ENCODE data around the gene CHGA.

The CHGA gene

DNA sequence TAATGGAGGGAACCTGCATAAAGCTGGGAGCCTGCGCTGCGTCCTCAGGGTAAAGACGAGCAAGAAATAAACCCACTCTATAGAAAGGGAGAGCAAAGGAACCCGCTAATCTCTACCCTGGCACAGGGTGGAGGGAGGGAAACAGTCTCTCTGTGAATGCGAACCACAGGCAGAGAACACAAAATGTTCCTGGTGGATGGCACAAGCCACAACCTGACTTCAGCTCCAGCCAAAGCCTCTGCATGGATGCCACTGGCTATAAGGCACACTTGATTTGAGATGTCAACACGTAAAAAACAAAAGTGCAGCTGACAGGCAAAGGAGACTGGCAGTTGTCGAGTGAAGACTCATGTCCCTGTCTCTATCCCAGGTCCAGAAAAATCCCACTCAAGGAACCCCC lies 32.4 kb downstream of the CHGA start:
- TF ChIP-seq, protein P1, sequence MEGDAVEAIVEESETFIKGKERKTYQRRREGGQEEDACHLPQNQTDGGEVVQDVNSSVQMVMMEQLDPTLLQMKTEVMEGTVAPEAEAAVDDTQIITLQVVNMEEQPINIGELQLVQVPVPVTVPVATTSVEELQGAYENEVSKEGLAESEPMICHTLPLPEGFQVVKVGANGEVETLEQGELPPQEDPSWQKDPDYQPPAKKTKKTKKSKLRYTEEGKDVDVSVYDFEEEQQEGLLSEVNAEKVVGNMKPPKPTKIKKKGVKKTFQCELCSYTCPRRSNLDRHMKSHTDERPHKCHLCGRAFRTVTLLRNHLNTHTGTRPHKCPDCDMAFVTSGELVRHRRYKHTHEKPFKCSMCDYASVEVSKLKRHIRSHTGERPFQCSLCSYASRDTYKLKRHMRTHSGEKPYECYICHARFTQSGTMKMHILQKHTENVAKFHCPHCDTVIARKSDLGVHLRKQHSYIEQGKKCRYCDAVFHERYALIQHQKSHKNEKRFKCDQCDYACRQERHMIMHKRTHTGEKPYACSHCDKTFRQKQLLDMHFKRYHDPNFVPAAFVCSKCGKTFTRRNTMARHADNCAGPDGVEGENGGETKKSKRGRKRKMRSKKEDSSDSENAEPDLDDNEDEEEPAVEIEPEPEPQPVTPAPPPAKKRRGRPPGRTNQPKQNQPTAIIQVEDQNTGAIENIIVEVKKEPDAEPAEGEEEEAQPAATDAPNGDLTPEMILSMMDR (IDR thresholded peaks at IDR 0.05), result no peak

DNA sequence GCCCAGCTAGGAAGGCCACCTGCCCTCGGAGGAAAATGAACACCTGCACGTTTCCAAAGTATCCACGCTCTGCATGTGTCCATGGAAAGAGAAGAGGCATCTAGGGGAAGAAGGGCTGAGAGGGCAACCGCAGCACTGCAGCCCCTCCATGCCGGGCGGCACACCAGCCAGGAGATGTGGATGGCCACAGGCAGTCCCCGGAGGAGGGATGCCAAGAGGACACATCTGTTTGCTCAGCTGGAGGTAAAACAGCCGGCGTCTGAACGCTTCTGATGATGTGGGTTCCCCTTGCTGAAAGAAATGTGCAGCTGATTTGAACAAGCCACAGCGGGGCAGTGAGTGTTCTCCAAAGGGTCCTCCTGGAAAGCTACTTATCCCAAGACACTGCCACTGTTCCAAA lies 34.0 kb downstream of the CHGA start:
- TF ChIP-seq, protein P1 (IDR thresholded peaks at IDR 0.05), result no peak

DNA sequence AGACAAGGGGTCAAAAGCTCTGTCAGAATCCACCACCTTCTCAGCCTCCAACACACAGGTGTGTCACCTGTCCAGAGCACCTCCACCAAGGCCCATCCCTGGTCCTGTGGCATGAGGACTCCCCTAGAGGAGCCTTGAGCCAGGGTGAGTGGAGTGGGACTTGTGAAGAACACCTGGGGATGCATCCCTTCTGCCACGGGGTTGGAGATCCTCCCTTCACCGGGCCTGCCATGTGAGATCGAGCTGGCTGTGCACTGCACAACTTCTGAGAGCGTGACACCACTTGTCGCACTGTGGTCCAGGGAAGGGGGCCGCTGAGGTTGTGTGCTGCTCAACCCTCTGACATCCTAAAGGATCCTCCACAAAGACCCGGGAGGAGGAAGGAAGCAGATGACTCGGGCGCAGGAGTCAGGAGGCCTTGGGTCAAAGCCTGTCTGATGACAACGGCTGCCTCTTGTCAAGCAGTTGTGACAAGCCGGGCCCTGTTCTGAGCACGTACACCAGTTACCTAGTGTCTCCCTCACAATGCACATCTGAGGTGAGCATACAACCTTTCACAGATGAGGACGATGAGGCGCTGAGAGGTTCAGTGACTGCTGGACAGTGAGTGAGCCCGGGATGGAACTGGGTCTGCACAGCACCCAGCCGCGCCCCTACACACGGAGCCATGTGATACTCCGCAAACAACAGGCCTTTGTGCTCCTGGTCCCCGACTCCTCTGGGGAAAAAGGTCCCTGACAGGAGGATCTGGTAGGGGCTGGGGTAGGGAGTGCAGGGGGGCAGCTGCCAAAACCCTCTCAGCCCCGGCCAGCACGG lies 35.6 kb downstream of the CHGA start:
- TF ChIP-seq, protein P1 (IDR thresholded peaks at IDR 0.05), result no peak

DNA sequence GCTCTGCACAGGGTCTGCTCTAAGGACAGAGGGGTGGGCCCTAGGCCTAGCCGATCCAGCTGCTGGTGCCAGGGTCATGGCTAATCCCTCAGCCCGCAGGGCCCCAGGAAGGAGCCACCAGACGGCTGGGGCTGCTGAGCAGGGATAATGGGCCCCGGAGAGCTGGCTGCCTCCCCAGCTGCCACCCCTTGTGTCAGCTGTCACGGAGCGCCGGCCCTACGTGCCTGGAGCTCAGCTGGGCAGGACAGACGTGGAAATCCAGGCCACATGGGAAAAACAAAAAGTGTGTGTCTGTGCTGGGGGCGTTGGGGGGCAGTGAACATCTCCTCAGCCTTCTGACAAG lies 36.2 kb downstream of the CHGA start:
- TF ChIP-seq, protein P1 (IDR thresholded peaks at IDR 0.05), result no peak

DNA sequence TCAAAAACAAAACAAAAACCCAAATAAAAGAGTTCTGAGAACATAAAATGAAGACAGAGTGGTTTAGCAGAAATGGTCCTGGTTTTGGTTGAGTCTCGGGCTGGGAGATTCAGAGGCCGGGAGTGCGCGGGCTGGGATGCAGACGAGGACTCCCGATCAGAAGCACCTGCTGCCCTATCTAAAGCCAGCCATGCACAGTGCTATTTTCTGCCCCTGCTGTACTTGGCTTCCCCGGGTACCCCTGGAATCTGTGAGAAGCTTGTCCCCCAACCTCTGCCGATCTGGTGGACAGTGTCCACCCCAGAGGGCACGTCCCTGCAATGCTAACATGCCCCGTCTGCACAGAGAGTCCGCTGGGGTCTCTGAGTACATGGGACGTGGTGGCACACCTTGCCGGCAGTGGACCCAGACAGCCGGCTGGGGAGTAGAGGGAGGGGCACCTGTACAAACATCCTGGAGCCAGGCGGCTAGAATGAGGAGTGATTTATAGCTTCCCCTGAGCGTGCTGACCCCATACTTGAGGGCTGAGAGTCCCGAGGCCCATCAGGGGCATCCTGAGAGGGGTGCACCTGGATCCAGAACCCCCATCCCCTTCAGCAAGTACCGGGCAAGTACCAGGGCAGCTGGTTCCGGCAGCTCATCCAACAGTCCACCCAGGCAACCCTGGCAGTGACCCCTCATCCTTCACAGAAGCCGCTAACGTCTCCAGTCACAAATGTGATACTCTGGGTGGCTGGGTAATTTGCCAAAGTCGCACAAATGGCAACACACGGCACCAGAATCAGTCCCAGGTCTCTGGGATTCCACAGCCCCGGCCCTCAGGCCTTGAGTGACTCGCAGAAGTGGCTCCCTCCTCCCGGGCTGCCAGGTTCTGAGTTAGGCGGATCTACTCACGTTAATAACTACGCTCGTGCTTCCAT lies 37.1 kb downstream of the CHGA start:
- TF ChIP-seq, protein P1 (IDR thresholded peaks at IDR 0.05), result no peak

DNA sequence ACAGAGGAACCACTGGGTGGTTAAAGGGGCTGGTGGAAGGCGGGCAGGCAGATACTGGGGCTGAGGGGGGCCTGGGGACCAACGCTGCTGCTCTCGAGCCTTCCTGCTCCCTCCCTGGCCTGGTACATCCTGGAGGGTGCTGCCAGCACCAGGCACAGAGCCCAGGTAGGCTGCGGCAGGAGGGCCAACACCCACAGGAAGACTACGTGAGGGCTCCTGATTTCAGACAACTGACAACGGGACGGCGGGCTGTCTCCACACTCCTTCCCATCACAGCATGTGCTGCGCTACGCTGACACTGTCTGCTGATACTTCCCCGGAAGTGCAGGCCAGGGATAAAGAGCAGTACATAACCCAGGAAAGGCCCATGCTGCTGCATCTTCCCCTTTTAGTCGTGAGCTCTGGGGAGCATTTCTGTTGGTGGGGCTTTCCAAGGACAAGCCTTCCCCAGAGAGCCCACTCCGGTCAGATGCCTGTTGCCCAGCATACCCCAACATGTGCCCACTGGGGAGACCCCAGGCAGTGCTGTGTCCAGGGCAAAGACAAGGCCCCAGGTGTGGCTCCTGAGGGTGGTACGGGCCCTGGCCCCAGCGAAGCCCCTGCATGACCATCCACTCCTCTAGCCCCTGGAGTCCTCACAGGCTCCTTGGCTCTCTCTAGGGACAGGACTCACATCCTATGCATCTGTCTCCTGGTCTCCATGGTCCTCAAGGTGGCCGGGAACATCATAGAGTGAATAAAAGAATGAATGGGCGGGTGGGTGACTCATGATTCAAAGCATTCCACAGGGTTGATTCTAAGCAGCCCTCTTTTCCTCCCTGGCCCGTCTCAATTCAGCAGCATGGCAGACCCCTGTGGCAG lies 38.0 kb downstream of the CHGA start:
- TF ChIP-seq, protein P1 (IDR thresholded peaks at IDR 0.05), result no peak

DNA sequence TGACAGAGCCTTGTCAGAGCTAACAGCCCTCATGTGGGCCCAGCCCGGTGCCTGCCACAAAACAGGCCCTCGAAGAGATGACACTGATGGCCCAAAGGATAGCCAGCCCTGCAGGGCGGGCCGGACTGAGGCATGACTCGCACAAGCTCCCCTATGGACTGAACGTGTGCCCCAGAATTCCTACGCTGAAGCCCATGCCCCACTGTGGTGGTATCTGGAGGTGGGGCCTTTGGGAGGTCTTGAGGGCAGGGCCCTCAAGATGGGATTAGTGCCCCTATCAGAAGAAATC lies 38.6 kb downstream of the CHGA start:
- TF ChIP-seq, protein P1 (IDR thresholded peaks at IDR 0.05), result no peak
